ENCODE results near the gene YWHAQ. TPM values are rescaled to one million over a fixed set of nuclear protein-coding genes. Genes with fewer than 3 reads are reported as not detected.

Gene YWHAQ
- total RNA-seq, 1 experiment from 2014 or later = 307 TPM

DNA sequence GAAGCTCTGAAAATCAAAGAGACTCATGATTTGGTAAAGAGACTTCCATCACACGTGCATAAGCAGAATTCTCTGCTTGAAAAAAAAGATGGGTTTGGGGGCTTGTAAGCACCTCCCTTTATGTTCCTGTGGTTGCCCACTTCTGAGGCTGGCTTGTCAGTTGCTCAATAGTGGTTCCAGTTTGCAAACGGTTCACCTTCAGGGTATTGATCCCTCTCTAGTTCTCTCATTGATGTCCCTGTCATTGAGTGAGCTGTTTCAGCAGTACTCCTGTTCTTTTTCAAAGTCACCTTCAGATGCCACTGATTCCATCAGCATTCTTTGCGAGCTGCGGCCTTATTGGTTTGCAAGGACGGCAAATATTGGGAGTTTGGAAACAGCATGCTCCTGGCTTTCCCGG lies 17.1 kb upstream of the YWHAQ start:
- H3K27me3 Mint-ChIP-seq (ENCODE audit: unreplicated experiment) = peaks cover 32% of the 10 kb centered on the region
- peaks cover 20% of the 10 kb centered on the region for H3K4me1 Mint-ChIP-seq (ENCODE audit: low read depth, unreplicated experiment)
- H3K4me3 Mint-ChIP-seq (ENCODE audit: low read depth, unreplicated experiment) = no peak overlapping the region
- intact Hi-C loops (cut with micrococcal nuclease; ENCODE audit: unreplicated experiment) = no loop called here
- CTCF ChIA-PET = no interaction called here
- no TSS peak for BruUV-seq (replicated peaks)
- H3K36me3 Mint-ChIP-seq (ENCODE audit: insufficient read depth, unreplicated experiment) = peaks cover 10% of the 10 kb centered on the region
- no peak for DNase-seq
- H3K9me3 Mint-ChIP-seq (ENCODE audit: low read depth, unreplicated experiment) = no peaks in the 10 kb centered on the region
- TF ChIP-seq, protein P1, sequence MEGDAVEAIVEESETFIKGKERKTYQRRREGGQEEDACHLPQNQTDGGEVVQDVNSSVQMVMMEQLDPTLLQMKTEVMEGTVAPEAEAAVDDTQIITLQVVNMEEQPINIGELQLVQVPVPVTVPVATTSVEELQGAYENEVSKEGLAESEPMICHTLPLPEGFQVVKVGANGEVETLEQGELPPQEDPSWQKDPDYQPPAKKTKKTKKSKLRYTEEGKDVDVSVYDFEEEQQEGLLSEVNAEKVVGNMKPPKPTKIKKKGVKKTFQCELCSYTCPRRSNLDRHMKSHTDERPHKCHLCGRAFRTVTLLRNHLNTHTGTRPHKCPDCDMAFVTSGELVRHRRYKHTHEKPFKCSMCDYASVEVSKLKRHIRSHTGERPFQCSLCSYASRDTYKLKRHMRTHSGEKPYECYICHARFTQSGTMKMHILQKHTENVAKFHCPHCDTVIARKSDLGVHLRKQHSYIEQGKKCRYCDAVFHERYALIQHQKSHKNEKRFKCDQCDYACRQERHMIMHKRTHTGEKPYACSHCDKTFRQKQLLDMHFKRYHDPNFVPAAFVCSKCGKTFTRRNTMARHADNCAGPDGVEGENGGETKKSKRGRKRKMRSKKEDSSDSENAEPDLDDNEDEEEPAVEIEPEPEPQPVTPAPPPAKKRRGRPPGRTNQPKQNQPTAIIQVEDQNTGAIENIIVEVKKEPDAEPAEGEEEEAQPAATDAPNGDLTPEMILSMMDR (IDR thresholded peaks at IDR 0.05; ENCODE audit: unreplicated experiment) = no peak
- no peak overlapping the region for H3K27ac Mint-ChIP-seq (ENCODE audit: unreplicated experiment)

DNA sequence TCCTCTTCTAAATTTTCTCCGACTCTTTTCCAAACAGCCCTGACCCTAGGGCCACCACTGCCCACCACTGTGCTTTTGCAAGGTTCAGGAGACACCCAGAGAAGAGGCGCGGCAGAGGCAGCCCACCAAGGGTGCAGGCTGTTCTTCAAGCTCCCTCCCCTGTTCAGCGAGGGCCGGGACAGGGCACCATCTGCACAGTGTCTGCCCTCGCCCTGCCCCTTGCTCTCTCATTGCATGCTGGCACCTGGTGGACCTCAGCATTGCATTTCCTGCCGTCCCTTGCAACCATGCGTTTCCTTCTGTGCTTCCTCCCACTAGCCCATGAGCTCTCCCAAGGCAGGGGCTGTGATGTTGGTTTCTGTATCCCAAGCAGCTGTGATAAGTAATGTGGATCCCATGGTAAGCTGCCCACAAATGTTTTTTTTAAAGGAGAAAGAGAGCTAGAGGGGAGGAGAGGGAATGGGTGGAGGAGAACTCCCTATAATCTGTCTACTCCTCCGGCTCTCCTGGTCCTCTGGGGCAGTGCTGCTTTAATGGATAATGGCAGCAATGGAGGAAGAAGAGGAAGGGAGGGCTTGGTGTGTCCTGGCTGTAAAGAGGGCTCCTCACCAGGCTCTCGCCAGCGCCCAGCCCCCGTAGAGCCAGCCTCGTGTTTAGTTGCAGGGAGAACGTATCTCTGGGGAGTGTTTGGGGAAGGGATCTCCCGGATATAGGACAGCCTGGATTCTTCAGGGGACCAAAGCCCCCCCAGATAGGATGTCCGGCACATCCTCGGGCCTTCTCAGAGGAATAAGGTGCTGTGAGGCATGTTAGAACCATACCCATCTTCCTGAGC lies 15.6 kb upstream of the YWHAQ start:
- BruUV-seq (replicated peaks) = no TSS peak
- no peak overlapping the region for H3K27ac Mint-ChIP-seq (ENCODE audit: unreplicated experiment)
- H3K27me3 Mint-ChIP-seq (ENCODE audit: unreplicated experiment) = peaks cover 18% of the 10 kb centered on the region
- no peak overlapping the region for H3K4me3 Mint-ChIP-seq (ENCODE audit: low read depth, unreplicated experiment)
- no peak for DNase-seq
- peaks cover 20% of the 10 kb centered on the region for H3K4me1 Mint-ChIP-seq (ENCODE audit: low read depth, unreplicated experiment)
- H3K36me3 Mint-ChIP-seq (ENCODE audit: insufficient read depth, unreplicated experiment) = peaks cover 10% of the 10 kb centered on the region
- H3K9me3 Mint-ChIP-seq (ENCODE audit: low read depth, unreplicated experiment) = no peaks in the 10 kb centered on the region
- CTCF ChIA-PET = interaction anchor here (0.6 kb wide), 1 partner anchor 14 kb away, joined by 4 read pairs; no protein-coding TSS in a partner anchor
- TF ChIP-seq, protein P1 (IDR thresholded peaks at IDR 0.05; ENCODE audit: unreplicated experiment) = no peak
- intact Hi-C loops (cut with micrococcal nuclease; ENCODE audit: unreplicated experiment) = no loop called here

DNA sequence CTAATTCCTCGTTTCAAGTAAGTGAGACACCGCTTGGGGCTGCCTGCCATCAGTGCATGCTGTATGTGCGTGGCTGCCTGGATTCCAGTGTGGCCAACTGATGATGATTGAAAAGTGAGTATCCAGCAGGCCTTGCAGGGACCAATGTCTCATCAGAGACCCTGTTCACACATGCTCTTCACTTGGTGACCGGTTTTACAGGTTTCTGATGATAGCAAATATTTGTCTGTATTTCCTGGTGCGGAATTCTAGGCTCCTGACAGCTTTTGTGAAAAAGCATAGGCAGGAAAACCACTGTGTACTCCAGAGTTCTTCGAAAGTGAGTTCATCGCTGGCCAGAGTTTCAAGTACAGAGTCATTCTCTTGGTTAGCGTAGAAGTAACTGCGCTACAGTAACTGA lies 13.8 kb upstream of the YWHAQ start:
- H3K36me3 Mint-ChIP-seq (ENCODE audit: insufficient read depth, unreplicated experiment) = peaks cover 10% of the 10 kb centered on the region
- intact Hi-C loops (cut with micrococcal nuclease; ENCODE audit: unreplicated experiment) = no loop called here
- H3K9me3 Mint-ChIP-seq (ENCODE audit: low read depth, unreplicated experiment) = no peaks in the 10 kb centered on the region
- peak; percentile 48 for DNase-seq
- H3K4me1 Mint-ChIP-seq (ENCODE audit: low read depth, unreplicated experiment) = peaks cover 32% of the 10 kb centered on the region
- no TSS peak for BruUV-seq (replicated peaks)
- peak overlapping the region; percentile 47 for H3K27ac Mint-ChIP-seq (ENCODE audit: unreplicated experiment)
- H3K4me3 Mint-ChIP-seq (ENCODE audit: low read depth, unreplicated experiment) = no peak overlapping the region
- CTCF ChIA-PET = interaction anchor here (0.5 kb wide), 1 partner anchor 97 kb away, joined by 3 read pairs; no protein-coding TSS in a partner anchor
- TF ChIP-seq, protein P1 (IDR thresholded peaks at IDR 0.05; ENCODE audit: unreplicated experiment) = no peak
- H3K27me3 Mint-ChIP-seq (ENCODE audit: unreplicated experiment) = peaks cover 2% of the 10 kb centered on the region

DNA sequence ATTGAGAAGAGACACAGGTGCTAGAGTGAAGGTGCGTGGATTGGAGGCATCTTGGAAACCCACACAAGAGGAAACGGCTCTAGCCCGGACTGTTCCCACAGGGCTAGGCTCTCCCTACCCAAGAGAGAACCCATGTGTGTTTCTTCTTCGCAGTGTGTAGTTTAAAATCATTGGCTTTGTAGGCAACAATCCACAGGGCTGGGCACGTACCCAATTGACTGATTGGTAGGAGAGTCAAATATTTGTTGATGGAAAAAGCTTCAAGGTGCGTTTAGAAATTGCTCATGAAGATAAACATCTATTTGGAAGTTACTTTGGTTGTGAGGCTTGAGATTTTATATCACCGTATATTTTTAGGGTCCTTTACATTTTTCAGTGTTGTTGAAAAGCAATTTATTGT lies 13.2 kb upstream of the YWHAQ start:
- H3K9me3 Mint-ChIP-seq (ENCODE audit: low read depth, unreplicated experiment) = no peaks in the 10 kb centered on the region
- no peak for DNase-seq
- no peaks in the 10 kb centered on the region for H3K27me3 Mint-ChIP-seq (ENCODE audit: unreplicated experiment)
- intact Hi-C loops (cut with micrococcal nuclease; ENCODE audit: unreplicated experiment) = no loop called here
- peaks cover 33% of the 10 kb centered on the region for H3K4me1 Mint-ChIP-seq (ENCODE audit: low read depth, unreplicated experiment)
- TF ChIP-seq, protein P1 (IDR thresholded peaks at IDR 0.05; ENCODE audit: unreplicated experiment) = no peak
- no peak overlapping the region for H3K4me3 Mint-ChIP-seq (ENCODE audit: low read depth, unreplicated experiment)
- no TSS peak for BruUV-seq (replicated peaks)
- H3K27ac Mint-ChIP-seq (ENCODE audit: unreplicated experiment) = no peak overlapping the region
- peaks cover 10% of the 10 kb centered on the region for H3K36me3 Mint-ChIP-seq (ENCODE audit: insufficient read depth, unreplicated experiment)
- CTCF ChIA-PET = interaction anchor here (0.7 kb wide), 1 partner anchor 107 kb away, joined by 9 read pairs; no protein-coding TSS in a partner anchor
